Activated CD4-positive, alpha-beta memory T cell treated with anti-CD3 and anti-CD28 coated beads, Interleukin-2, amount 10 ng/mL, durations not matched to agents 7 days and 5 days (primary cell): Measurements from ENCODE around the gene SPATA31D3. TPM values are rescaled to one million over a fixed set of nuclear protein-coding genes. Genes with fewer than 3 reads are reported as not detected.
"Not testable (repeated sequence)": the region's sequence is repeated elsewhere in the genome, so short reads cannot be mapped to it uniquely, and the experiment has no call there.

Source experiments
- CTCF ChIA-PET: fragments of 350-600 bp; sonication (Branson Sonifier 250); formaldehyde crosslinking; loops from one replicate; lab custom pipeline; 2021; ENCODE audit warnings: antibody characterized with exemption, inconsistent platforms; lab: Charles Lee
- POLR2A ChIA-PET: fragments of 350-600 bp; sonication (Branson Sonifier 250); formaldehyde crosslinking; loops from one replicate; lab custom pipeline; 2021; ENCODE audit warnings: antibody characterized with exemption; lab: Charles Lee
- DNase-seq: peaks from one replicate; pipeline ENCODE4 v3.0.0-alpha.2; 2020
- H3K27ac Mint-ChIP-seq: one replicate; pipeline ENCODE4 v1.8.0; 2021; ENCODE audit warnings: mild to moderate bottlenecking, mixed read lengths
- H3K27me3 Mint-ChIP-seq: one replicate; pipeline ENCODE4 v1.8.0; 2021; ENCODE audit warnings: mixed read lengths
- H3K36me3 Mint-ChIP-seq: one replicate; pipeline ENCODE4 v1.8.0; 2021; ENCODE audit warnings: low read depth, mixed read lengths
- H3K4me1 Mint-ChIP-seq: one replicate; pipeline ENCODE4 v1.8.0; 2021; ENCODE audit warnings: mixed read lengths
- H3K4me3 Mint-ChIP-seq: one replicate; pipeline ENCODE4 v1.8.0; 2021; ENCODE audit warnings: mild to moderate bottlenecking, mixed read lengths
- H3K9me3 Mint-ChIP-seq: one replicate; pipeline ENCODE4 v1.8.0; 2021; ENCODE audit warnings: mixed read lengths
- total RNA-seq, 2 experiments: library from RNA; stranded (reverse); gene quantifications; one replicate each; pipeline ENCODE4 v1.2.3, GENCODE V29; 2021

SPATA31D3 gene
- total RNA-seq, 2 experiments from 2014 or later = not detected

GRCh38 chr9:81988472-81988871, 45.2 kb downstream of the SPATA31D3 start, which contains the start of gene SPATA31D1:
Gene SPATA31D1 (plus strand): TSS chr9:81988772. CDS start chr9:81988819, 47 bp downstream.
- H3K4me1 Mint-ChIP-seq, H3K27ac Mint-ChIP-seq, POLR2A ChIA-PET, H3K36me3 Mint-ChIP-seq, H3K4me3 Mint-ChIP-seq, H3K27me3 Mint-ChIP-seq, CTCF ChIA-PET, DNase-seq: not testable (repeated sequence)
- peaks cover 13% of the 10 kb centered on the region for H3K9me3 Mint-ChIP-seq

DNA sequence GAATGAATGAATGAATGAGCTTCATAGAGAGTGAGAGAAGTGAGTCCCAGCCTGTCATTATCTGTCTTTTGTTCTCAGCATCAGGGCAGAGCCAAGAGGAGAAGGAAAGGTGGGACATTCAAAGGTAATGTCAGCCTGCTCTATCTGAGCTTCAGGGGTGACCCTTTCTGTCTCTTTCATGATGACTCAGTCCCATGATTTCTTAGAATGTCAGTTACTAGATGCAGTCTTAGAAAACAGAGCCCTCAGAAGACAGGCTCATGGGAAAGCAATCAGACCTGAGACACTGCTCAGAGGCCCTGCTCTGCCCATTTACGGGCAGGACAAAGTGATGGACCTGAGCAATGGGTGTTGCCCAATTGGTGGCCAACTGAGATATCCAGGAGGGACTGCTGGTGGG, 46.4 kb downstream of the SPATA31D3 start:
- Mint-ChIP-seq H3K4me3 (no peak overlapping the region), H3K36me3 (no peaks in the 10 kb centered on the region), H3K27me3 (no peaks in the 10 kb centered on the region), H3K27ac (no peak overlapping the region), H3K9me3 (peaks cover 13% of the 10 kb centered on the region), H3K4me1 (no peaks in the 10 kb centered on the region)
- DNase-seq = no peak
- ChIA-PET POLR2A (no interaction called here), CTCF (no interaction called here)

DNA sequence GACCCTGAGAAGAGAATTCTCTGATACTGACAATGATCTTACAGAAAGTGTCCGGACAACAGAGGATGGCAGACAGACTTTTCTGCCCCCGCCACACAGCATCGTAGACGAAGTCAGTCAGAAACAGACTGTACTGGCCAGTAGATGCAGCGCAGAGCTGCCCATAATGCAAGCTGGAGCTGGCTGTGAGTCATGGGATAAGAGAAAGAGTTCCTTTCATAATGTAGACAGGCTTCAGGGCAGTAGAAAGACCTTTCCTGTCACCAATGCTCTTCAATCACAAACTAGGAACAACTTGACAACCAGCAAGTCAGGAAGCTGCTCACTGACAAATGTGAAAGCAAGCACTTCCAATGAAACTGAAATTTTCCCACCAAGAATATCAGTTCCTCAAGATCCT, 50.4 kb downstream of the SPATA31D3 start:
- ChIA-PET CTCF (no interaction called here), POLR2A (no interaction called here)
- Mint-ChIP-seq H3K9me3 (peaks cover 19% of the 10 kb centered on the region), H3K4me3 (no peak overlapping the region), H3K27ac (no peak overlapping the region), H3K36me3 (no peaks in the 10 kb centered on the region), H3K27me3 (no peaks in the 10 kb centered on the region), H3K4me1 (no peaks in the 10 kb centered on the region)
- DNase-seq = no peak

Other genes with a start within 250 kb of the SPATA31D3 start
- not detected for gene SPATA31D4, start 15.1 kb upstream of the SPATA31D3 start, total RNA-seq
- gene SPATA31D1, start 45.3 kb downstream of the SPATA31D3 start, total RNA-seq = not detected